A549 (cell line): ENCODE results near the gene SELENOW.

Experiments
- BHLHE40 ChIP-seq: IDR thresholded peaks from 2 replicates; pipeline ENCODE4 v1.6.1; 2012; ENCODE audit warnings: low read depth, low read length, inconsistent platforms
- CEBPB ChIP-seq, 2 experiments: fragments of >200 bp in 1 of 2; sonication (Bioruptor Twin) in 1 of 2; formaldehyde crosslinking in 1 of 2; IDR thresholded peaks; 2 replicates each; pipeline ENCODE4 v1.6.1; 2012 to 2016
- CTCF ChIP-seq: fragments of >200 bp; sonication (Bioruptor Twin); formaldehyde crosslinking; IDR thresholded peaks from 3 replicates; pipeline ENCODE4 v1.5.1; 2016
- HEYL ChIP-seq: fragments of 250-450 bp; sonication (Bioruptor Pico); IDR thresholded peaks from 2 replicates; pipeline ENCODE4 v1.8.0; 2021; ENCODE audit warnings: mild to moderate bottlenecking, moderate library complexity
- MAFK ChIP-seq: fragments of 450-650 bp; IDR thresholded peaks from 2 replicates; pipeline ENCODE4 v1.6.1; 2014; ENCODE audit not compliant: partially characterized antibody
- POLR2A ChIP-seq: IDR thresholded peaks from 2 replicates; pipeline ENCODE4 v1.6.1; 2012; ENCODE audit warnings: mild to moderate bottlenecking, low read length
- RFX5 ChIP-seq: fragments of 450-650 bp; IDR thresholded peaks from 2 replicates; pipeline ENCODE4 v1.7.1; 2014; ENCODE audit warnings: antibody characterized with exemption, mild to moderate bottlenecking, moderate library complexity
- RNF2 ChIP-seq: fragments of 200-600 bp; sonication (generic); IDR thresholded peaks from 2 replicates; pipeline ENCODE4 v1.6.1; 2016; ENCODE audit warnings: low read depth, mild to moderate bottlenecking, antibody characterized with exemption, moderate library complexity, borderline replicate concordance
- SMC3 ChIP-seq: fragments of >200 bp; sonication (Bioruptor Twin); formaldehyde crosslinking; IDR thresholded peaks from 3 replicates; pipeline ENCODE4 v1.6.1; 2018; ENCODE audit warnings: inconsistent platforms
- USF2 ChIP-seq: fragments of 450-650 bp; IDR thresholded peaks from 2 replicates; pipeline ENCODE4 v1.6.1; 2014; ENCODE audit warnings: antibody characterized with exemption

DNA sequence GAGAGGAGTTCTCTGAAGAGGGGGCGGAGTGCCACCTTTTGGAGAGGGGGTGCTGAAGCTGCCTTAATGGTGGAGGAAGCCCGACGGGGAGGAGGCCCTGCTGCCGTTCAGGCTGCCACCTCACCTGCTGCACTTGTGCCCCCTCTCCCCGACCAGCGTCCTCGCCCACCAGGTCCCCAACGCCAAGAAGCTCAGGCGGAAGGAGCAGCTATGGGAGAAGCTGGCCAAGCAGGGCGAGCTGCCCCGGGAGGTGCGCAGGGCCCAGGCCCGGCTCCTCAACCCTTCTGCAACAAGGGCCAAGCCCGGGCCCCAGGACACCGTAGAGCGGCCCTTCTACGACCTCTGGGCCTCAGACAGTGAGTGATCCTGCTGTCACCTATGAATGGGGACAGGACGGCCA is 27.8 kb upstream of the SELENOW start:
- TF ChIP-seq CEBPB (IDR thresholded peaks at IDR 0.05) (no peak), CTCF (no peak), USF2 (no peak), SMC3 (no peak), MAFK (no peak), BHLHE40 (no peak), HEYL (no peak), RFX5 (no peak), POLR2A (no peak), RNF2 (no peak)
